ENCODE data around the gene FAM13C.

DNA sequence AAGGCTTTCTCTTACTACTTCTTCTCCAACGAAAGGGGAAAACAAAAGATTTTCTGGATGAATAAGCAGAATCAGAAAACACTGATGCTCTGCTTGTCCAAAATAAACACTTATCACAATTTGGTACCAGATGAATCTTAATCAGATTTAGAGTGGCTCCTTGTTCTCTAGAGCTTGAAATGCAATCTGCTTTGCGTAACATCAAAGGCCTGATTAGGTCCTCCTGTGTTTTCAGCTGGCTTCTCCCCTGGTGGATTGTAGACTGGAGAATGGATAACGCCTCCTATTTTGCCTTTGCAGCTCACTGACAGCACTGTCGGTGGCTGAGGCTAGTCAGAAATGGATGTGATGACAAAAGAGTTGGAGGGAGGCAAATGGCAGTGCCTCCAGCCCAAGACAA, 91.2 kb downstream of the FAM13C start:
- TF ChIP-seq SMC3 (IDR thresholded peaks at IDR 0.05) (no peak), HOXB5 (CRISPR knock-in tag; IDR thresholded peaks at IDR 0.05) (no peak)
- TF ChIP-seq, protein P1, sequence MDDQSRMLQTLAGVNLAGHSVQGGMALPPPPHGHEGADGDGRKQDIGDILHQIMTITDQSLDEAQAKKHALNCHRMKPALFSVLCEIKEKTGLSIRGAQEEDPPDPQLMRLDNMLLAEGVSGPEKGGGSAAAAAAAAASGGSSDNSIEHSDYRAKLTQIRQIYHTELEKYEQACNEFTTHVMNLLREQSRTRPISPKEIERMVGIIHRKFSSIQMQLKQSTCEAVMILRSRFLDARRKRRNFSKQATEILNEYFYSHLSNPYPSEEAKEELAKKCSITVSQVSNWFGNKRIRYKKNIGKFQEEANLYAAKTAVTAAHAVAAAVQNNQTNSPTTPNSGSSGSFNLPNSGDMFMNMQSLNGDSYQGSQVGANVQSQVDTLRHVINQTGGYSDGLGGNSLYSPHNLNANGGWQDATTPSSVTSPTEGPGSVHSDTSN (IDR thresholded peaks at IDR 0.05), result no peak
- TF ChIP-seq, protein P2, sequence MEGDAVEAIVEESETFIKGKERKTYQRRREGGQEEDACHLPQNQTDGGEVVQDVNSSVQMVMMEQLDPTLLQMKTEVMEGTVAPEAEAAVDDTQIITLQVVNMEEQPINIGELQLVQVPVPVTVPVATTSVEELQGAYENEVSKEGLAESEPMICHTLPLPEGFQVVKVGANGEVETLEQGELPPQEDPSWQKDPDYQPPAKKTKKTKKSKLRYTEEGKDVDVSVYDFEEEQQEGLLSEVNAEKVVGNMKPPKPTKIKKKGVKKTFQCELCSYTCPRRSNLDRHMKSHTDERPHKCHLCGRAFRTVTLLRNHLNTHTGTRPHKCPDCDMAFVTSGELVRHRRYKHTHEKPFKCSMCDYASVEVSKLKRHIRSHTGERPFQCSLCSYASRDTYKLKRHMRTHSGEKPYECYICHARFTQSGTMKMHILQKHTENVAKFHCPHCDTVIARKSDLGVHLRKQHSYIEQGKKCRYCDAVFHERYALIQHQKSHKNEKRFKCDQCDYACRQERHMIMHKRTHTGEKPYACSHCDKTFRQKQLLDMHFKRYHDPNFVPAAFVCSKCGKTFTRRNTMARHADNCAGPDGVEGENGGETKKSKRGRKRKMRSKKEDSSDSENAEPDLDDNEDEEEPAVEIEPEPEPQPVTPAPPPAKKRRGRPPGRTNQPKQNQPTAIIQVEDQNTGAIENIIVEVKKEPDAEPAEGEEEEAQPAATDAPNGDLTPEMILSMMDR (IDR thresholded peaks at IDR 0.05), result no peak
- TF ChIP-seq, protein P3, sequence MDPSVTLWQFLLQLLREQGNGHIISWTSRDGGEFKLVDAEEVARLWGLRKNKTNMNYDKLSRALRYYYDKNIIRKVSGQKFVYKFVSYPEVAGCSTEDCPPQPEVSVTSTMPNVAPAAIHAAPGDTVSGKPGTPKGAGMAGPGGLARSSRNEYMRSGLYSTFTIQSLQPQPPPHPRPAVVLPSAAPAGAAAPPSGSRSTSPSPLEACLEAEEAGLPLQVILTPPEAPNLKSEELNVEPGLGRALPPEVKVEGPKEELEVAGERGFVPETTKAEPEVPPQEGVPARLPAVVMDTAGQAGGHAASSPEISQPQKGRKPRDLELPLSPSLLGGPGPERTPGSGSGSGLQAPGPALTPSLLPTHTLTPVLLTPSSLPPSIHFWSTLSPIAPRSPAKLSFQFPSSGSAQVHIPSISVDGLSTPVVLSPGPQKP (IDR thresholded peaks at IDR 0.05; ENCODE audit: low read depth, low read length), result no peak
